Cardiac fibroblast (primary cell): Measurements from ENCODE around the gene IFNL2.
"Not testable (repeated sequence)": the region's sequence is repeated elsewhere in the genome, so short reads cannot be mapped to it uniquely, and the experiment has no call there.

Experiments used
- DNase-seq, 2 donors: peaks; one replicate each; pipeline versions ENCODE4 v3.0.0 to v3.0.0-alpha.2; 2010; ENCODE audit warnings: low read depth in 2 of 2
- H3K4me3 ChIP-seq, 2 donors: replicated peaks in 1 of 2; 1 replicate in 1 of 2; 2 replicates in 1 of 2; pipeline ENCODE4 v1.5.1; 2011; ENCODE audit warnings: low read depth in 2 of 2, low read length in 2 of 2, mild to moderate bottlenecking in 2 of 2, moderate library complexity in 1 of 2
- TF ChIP-seq, protein P1 (sequence below): IDR thresholded peaks from one replicate; pipeline ENCODE4 v1.5.1; 2011; ENCODE audit warnings: low read depth, mild to moderate bottlenecking, low read length, inconsistent platforms

The IFNL2 gene

DNA sequence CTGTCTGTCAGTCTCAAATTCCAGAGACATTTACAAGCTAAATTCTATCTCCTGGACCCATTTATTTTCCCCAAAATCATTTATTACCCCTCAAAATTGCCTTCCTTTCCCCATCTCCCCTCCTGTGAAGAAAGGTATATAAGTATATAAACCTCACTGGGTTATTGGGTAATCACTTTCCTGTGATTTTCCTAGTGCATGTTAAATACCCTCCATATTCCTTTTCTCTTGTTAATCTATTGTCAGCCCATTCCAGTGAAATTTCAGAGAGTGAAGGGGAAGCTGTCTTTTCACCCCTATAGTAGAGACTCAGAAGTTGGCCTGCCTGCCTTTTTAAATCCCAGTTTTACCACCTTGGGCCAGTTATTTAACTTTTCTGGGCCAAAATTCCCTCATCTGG lies 37.9 kb downstream of the IFNL2 start:
- TF ChIP-seq, protein P1, sequence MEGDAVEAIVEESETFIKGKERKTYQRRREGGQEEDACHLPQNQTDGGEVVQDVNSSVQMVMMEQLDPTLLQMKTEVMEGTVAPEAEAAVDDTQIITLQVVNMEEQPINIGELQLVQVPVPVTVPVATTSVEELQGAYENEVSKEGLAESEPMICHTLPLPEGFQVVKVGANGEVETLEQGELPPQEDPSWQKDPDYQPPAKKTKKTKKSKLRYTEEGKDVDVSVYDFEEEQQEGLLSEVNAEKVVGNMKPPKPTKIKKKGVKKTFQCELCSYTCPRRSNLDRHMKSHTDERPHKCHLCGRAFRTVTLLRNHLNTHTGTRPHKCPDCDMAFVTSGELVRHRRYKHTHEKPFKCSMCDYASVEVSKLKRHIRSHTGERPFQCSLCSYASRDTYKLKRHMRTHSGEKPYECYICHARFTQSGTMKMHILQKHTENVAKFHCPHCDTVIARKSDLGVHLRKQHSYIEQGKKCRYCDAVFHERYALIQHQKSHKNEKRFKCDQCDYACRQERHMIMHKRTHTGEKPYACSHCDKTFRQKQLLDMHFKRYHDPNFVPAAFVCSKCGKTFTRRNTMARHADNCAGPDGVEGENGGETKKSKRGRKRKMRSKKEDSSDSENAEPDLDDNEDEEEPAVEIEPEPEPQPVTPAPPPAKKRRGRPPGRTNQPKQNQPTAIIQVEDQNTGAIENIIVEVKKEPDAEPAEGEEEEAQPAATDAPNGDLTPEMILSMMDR = no peak
- DNase-seq = no peak
- no peak overlapping the region for H3K4me3 ChIP-seq

DNA sequence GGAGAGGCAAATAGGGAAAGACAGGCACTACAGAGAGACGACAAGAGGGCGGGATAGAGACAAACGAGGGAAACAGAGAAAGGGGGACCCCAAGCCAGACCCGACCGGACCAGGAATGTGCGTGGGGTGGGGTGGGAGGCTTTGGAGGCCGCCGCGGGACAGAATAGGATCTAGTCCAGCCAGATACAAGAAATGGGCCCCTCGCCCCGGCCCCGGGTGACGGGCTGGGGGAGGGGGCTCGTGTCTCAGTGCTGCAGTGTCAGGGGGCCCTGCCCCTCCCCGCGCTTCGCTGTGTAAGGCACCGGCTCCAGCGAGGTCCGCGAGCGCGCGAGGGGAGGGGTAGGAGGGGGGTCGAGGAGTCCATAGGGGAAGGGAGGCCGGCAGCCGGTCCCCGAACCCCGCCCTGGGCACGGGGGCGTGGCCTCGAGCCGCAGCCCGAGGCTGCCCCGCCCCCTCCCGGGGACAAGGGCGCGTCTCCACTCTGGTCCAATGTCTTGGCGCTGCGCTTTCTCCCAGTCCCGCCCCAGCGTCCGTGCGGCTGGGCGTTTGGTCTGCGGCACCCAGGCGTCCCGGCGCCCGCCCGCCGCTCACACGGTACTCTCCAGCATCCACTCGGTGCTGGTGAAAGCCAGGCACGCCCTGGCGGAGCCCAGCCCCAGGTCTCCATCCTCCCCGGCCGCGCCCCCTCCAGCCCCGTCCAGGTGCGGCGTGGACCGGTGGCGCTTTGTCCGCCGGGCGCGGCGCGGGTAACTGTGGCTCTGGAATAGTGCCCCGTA lies 39.0 kb downstream of the IFNL2 start:
- peak overlapping the region; percentile 8 to 28 for H3K4me3 ChIP-seq
- peak; percentile 5 to 10 for DNase-seq
- TF ChIP-seq, protein P1 = no peak

DNA sequence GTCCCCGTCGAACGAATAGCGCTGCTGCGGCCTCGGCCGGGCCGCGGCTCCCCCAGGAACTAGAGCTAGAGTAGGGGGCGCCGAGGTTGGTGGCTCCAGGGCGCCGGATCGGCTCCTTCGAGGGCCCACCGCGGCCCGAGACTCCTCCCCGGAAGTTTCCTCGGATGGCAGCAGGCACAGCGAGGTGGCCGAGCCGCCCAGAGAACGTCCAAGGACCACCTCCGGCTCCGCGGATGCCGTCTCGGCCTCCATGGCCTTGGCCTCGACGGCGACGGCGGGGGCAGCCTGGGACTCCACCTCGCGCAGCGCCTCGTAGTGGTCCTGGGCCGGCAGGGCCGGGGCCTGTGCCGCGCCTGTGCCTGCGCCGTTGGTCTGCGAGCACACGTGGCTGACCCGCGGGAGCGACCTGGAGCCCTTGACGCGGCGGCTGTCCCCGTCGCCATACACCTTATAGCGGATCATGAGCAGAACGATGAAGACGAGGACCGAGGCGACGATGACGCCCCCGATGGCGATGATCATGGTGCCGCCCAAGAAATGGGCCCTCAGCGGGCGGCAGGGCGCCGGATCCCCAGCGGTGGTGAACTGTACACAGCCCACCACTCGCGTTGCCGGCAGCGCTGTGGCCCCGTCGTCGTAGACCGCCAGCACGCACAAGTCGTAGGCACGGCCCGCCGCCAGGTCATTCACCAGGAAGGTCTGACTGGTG lies 39.8 kb downstream of the IFNL2 start:
- H3K4me3 ChIP-seq = no peak overlapping the region
- TF ChIP-seq, protein P1 = no peak
- no peak for DNase-seq

DNA sequence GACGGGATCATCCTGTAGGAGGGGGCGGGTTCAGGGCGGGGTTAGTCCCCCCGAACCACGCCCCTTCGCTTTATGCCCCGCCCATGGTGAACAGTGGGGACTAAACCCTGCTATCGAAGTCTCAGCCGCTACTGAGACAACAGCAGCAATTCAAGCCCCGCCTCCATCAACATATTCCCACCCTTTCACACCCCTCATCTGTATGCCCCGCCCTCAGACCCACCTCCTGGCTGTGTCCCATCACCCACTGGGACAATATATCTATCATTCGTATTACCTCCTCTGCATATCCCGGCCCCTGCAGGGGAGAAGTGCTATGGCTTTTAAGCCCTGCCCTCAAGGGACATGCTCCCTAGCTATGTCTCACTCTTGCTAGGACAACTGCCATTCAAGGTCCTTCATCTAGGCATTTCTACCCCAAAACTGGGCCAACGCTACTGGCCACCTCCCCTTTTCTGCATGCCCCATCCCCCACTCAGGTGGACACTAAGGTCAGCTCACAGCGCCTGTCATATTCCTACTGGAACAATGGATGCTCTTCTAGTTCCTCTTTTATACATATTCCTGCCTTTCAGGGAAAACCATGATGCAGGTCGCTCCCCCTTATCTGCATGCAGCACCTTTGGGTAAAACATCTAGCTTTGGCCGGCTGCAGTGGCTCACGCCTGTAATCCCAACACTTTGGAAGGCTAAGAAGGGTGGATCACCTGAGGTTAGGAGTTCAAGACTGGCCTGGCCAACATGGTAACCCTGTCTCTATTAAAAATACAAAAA lies 40.5 kb downstream of the IFNL2 start:
- H3K4me3 ChIP-seq = no peak overlapping the region
- TF ChIP-seq, protein P1 = no peak
- peak in 1 of 2 donors; percentile 7 for DNase-seq

DNA sequence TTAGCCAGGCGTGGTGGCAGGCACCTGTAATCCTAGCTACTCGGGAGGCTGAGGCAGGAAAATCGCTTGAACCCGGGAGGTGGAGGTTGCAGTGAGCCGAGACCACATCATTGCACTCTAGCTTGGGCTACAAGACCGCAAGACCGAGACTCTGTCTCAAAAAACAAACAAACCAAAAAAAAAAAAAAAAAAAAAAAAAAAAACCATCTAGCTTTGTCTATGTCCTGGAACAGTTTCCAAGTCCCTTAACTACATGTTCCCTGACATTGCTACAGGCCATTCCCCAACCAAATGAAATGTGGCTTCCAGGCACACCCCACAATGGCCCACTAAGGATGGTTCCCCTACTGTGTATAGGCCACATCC lies 41.1 kb downstream of the IFNL2 start:
- DNase-seq, H3K4me3 ChIP-seq: not testable (repeated sequence)

- peak; percentile 9 to 10 for DNase-seq
- TF ChIP-seq, protein P1 = no peak
- H3K4me3 ChIP-seq = no peak overlapping the region
Measured at GRCh38 chr19:39310558-39311311, 42.5 kb downstream of the IFNL2 start.
